Stimulated activated CD8-positive, alpha-beta memory T cell treated with anti-CD3 and anti-CD28 coated beads, Interleukin-2, amount 100 ng/mL, for 1 hour (primary cell): ENCODE measurements around the gene PTPRN2.

Experiments
- DNase-seq, 2 donors: peaks; one replicate each; pipeline ENCODE4 v3.0.0-alpha.2; 2020; ENCODE audit warnings: low read depth in 2 of 2

PTPRN2 gene

GRCh38 chr7:157526005-157526912 lies 1061.4 kb downstream of the PTPRN2 start:
- DNase-seq, result no peak

DNA sequence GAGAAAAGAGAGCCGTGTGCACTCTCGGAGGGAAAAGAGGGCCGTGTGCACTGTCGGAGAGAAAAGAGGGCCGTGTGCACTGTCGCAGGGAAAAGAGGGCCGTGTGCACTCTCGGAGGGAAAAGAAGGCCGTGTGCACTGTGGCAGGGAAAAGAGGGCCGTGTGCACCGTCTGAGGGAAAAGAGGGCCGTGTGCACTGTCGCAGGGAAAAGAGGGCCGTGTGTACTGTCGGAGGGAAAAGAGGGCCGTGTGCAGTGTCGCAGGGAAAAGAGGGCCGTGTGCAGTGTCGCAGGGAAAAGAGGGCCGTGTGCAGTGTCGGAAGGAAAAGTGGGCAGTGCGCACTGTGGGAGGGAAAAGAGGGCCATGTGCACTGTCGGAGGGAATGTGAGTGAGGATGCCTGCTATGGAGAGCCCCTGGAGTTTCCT lies 1062.1 kb downstream of the PTPRN2 start:
- no peak for DNase-seq

DNA sequence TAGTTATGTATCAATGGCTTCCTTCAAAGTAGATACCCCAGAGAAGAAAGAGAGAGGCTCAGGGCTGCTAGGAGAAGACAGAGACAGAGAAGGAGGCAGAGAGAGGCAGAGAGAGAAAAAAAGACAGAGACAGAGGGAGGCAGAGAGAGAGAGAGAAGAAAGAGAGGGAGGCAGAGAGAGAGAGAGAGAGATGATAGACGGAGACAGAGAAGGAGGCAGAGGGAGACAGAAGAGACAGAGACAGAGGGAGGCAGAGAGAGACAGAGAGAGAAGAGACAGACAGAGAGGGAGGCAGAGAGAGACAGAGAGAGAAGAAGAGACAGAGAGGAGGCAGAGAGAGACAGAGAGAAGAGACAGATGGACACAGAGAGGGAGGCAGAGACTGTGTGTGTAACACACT lies 1062.9 kb downstream of the PTPRN2 start:
- DNase-seq, result no peak

GRCh38 chr7:157523766-157524421 lies 1063.7 kb downstream of the PTPRN2 start:
- no peak for DNase-seq

DNA sequence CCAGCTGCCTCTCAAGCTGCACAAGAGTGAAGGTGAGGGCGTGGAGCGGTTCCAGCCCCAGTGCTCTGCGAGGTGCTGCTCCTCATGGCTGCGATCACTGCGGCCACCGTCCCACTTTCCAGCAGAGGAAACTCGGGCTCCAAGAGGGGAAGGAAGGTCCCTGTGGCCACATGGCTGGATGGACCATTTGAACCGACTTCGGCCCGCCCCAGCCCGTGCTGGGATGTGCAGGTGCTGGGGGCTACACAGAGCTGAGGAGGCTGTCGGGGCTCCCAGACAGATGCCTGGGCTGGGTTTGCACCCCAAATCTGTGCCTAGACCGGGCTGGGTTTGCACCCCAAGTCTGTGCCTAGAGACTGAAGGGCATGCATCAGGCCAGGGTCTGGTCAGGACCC lies 1064.3 kb downstream of the PTPRN2 start:
- no peak for DNase-seq

DNA sequence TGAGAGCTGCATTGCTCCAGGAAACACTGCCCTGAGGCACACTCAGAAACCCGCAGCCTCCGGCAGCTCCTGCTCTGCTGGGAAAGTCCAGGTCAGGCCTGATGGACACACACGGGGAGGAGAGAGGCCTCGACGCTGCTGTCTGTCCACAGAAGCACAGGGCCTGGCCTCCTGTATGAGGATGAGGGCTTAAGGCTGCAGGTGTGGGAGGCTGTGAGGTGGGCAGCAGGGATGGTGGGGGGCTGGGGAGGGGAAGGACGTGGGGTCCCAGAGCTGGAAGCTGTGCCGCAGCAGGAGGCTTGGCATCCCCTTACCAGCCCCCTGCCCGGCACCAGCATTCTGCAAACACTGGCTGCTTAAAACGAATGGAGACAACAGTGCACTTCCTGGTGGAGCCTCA lies 1064.7 kb downstream of the PTPRN2 start:
- DNase-seq, result no peak

- no peak for DNase-seq
Measured at GRCh38 chr7:157522189-157522588, 1065.4 kb downstream of the PTPRN2 start.

DNA sequence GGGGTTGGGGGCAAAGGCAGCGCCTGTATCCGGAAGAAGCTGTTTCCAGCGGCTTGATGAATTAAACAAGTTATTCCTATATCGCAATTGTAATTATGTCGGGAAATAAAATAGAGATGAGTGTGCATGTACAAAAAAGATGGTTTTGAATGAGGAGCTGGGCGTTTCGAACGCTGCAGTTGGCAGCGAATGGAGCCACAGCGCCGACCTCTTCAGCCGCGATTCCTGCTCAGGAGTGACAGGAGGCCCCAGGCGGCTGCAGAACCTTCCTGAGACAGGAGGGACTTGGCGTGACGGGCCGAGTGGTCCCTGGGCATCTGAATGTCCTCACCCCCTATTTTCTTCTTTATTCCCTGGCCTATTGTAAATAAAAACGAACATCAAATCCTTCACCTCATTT lies 1065.9 kb downstream of the PTPRN2 start:
- no peak for DNase-seq

DNA sequence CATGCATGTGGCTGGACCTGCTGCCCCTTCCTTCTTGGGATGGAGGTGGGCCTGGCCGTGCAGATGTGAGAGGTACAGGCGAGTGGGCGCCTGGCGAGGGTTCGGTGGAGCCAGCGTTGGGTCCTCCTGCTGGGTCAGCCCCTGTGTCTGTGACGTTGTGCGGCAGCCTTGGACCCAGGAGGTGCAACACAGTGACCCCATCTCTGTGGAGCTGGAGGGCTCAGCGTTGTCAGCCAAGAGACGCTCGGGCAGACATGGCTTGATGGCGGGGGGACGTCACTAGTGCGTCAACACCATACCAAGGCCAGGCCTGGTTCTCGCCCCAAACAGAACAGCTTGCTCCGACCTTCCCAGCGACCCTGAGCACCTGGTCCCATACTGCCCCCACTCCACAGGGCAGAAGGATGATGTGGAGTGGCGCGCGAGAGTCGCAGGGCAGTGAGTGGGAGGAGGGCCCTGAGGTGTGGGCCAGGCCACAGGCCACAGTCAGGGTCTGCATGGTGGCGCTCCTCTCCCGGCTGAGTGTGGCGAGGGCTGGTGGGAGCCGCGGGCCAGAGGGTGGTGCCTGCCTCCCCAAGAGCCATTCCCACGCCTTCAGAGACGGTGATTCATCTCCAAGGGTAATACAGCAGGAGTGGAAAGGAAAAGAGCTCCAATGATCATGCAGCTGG lies 1066.4 kb downstream of the PTPRN2 start:
- no peak for DNase-seq

DNA sequence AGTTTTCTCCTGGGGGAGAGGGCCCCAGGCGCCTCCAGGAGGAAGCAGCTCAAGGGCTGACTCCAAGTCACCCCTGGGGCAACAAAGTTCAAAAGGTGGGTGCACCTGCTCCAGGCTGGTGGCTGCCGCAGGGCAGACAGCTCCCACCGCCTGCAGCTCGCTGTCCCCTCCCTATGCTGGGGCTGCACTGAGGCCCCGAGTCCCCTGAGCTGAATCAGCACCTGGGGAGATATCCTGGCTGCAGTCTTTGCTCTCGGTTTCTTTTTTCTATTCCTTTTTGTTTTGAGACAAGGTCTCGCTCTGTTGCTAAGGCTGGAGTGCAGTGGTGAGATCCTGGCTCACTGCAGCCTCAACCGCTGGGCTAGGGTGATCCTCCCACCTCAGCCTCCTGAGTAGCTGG lies 1067.4 kb downstream of the PTPRN2 start:
- DNase-seq, result no peak

- DNase-seq, result no peak
Measured at GRCh38 chr7:157519798-157520244, 1067.8 kb downstream of the PTPRN2 start.

GRCh38 chr7:157519246-157519645 lies 1068.4 kb downstream of the PTPRN2 start:
- no peak for DNase-seq

DNA sequence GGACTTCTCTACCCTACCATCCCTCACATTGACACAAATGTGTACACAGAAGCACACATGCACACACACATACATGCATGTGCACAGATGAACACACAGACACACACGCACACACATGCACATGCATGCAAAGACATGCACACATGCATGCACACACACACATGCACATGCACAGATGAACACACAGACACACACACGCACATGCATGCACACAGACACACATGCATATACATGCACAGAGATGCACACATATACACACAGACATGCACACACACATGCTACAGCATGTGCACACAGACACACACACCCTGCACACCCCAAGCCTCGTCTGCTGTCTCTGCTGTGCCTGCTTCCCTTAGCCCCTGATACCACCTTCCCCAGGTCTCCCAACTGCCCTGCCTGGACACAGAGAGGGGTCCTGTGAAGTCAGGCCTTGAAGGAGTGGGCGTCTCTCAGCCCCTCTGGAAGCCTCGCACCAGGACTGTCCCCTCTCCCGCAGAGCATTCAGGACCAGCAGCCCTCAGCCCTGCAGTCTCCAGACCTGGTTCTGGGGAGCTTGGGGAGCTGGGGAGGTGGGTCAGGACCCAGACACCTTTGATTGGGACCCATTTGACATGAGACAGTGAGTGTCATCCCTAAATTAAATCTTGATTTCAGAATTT lies 1069.0 kb downstream of the PTPRN2 start:
- no peak for DNase-seq

DNA sequence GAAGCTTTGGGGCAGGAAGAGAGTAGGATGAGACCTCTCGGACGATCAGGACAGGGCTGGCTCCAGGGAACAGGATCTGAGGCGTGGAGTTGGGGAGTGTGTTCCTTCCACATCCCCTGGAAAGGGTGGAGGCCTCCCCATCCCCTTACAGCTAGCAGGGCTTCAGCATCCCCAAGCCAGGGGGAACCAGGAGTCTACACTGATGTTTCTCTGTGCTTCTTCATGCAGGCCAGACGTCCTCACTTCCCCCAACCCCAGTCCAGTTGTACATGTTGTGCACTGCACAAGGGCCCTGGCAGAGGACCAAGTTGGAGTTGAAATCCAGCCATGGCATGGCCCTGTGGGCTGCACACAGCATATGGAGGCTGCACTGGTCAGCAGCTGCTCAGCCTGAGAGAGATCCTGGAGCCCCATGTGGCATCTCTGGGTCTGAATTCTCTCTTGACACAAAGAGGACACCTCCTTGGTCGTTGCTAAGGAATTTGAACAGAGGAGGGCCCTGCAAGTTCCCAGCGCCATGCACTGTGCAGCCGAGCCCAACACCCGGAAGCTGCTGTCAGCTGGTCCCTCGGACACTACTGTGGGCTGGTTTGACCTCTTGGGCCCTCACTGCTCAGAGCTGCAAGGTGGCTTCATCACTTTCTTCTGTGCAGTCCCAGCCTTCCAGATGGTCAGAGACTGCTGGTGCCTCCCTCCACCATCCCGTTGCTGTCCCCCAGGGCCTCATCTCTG lies 1069.7 kb downstream of the PTPRN2 start:
- no peak for DNase-seq

- DNase-seq, result no peak
Measured at GRCh38 chr7:157516911-157517781, 1070.5 kb downstream of the PTPRN2 start.

DNA sequence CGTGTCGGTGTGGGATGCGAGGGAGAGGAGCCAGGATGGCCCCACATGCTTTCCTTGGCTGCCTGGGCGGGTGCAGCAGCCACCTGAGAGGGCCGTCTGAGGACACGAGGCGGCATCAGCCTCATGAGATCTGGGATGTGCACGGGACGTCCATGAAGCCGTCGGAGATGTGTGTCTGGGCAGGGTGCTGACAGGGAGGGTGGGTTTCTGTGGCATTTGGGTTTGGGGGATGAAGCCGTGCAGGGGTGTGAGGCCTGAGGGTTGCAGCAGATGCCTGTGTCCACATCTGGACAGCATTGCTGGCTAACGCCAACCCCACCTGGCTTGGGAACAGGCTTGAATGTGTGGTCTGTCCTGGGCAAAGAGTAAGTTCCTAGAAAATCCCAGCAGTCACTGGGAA lies 1071.3 kb downstream of the PTPRN2 start:
- no peak for DNase-seq

DNA sequence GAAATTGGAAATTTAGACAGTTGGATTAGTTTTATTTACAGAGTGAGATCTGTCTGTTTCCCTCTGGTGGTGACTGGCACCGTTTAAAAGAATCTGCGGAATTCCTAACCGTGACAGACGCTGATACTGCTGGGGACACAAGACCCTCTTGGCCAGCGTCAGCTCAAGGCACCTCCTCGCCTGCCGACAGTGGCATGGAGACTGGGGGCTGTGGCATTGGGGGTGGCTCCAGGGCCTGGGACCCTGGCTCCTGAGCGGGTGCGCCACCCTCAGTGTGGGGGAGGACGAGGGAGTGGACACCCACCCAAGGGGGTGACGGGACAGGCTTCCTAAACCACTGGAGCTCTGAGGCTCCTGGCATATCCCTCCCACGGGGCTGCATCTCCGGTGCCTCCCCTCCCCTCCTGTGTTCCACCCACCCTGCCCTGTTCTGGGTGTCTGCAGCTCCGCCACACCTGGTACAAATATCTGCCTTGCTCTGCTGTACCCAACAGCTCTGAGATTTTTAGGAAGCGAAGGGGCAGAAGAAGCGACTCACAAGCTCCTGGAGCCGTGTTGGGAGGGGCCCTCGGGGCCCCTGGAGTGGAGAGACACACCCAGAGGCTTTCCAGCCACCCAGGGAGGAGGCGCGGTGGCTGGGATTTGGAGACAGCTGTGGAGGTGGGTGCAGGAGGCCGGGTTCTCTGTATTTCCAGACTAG lies 1072.1 kb downstream of the PTPRN2 start:
- no peak for DNase-seq

GRCh38 chr7:157514746-157515145 lies 1072.9 kb downstream of the PTPRN2 start:
- DNase-seq, result no peak

GRCh38 chr7:157514306-157514705 lies 1073.3 kb downstream of the PTPRN2 start:
- DNase-seq, result no peak

DNA sequence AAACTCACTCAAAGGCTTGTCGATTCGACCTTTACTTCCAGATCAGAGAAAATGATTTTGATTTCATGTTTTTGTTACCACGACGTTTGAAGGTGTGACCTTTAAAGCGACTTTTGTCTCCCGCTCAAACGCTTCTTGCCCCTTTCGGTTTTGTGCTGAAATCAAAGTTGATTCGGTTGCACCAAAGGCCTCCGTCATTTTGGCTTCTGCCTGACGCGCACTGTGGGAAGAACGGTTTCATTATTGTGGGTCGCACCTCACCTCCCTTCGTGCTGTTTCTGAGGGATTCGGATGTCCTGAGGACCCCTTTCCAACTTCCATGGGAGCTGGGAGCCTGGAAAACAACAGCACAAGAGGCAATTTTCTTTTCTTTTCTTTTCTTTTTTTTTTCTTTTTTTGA lies 1073.9 kb downstream of the PTPRN2 start:
- DNase-seq, result no peak
